Keratinocyte (primary cell): ENCODE measurements around the gene FTSJ3.

Source experiments
- EZH2 ChIP-seq: IDR thresholded peaks from one replicate; pipeline ENCODE4 v1.6.1; 2012; ENCODE audit warnings: inconsistent platforms, mild to moderate bottlenecking, low read length, moderate library complexity
- TF ChIP-seq, protein P1 (sequence below), 3 experiments: IDR thresholded peaks in 1 of 3; conservative IDR thresholded peaks in 1 of 3; optimal IDR thresholded peaks in 1 of 3; 2 replicates in 2 of 3; 3 replicates in 1 of 3; pipeline versions ENCODE3 to v1.5.1; 2011; ENCODE audit warnings: low read length in 3 of 3, mild to moderate bottlenecking in 3 of 3, moderate library complexity in 2 of 3, control low read depth in 1 of 3, inconsistent platforms in 1 of 3; ENCODE audit not compliant: insufficient read depth in 2 of 3; ENCODE audit errors: extremely low read depth in 1 of 3

DNA sequence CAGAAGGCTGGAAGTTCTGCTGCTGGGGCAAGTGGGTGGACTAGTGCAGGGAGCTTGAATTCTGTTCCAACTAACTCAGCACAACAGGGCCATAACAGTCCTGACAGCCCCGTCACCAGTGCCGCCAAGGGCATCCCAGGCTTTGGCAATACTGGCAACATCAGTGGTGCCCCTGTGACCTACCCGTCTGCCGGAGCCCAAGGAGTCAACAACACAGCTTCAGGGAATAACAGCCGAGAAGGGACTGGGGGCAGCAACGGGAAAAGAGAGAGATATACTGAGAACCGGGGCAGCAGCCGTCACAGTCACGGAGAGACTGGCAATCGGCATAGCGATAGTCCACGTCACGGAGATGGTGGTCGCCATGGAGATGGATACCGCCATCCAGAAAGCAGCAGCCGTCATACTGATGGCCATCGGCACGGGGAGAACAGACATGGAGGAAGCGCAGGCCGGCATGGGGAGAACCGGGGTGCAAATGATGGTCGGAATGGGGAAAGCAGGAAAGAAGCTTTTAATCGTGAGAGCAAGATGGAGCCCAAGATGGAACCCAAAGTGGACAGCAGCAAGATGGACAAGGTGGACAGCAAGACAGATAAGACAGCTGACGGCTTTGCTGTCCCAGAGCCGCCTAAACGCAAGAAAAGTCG is 9.6 kb downstream of the FTSJ3 start:
- TF ChIP-seq, protein P1, sequence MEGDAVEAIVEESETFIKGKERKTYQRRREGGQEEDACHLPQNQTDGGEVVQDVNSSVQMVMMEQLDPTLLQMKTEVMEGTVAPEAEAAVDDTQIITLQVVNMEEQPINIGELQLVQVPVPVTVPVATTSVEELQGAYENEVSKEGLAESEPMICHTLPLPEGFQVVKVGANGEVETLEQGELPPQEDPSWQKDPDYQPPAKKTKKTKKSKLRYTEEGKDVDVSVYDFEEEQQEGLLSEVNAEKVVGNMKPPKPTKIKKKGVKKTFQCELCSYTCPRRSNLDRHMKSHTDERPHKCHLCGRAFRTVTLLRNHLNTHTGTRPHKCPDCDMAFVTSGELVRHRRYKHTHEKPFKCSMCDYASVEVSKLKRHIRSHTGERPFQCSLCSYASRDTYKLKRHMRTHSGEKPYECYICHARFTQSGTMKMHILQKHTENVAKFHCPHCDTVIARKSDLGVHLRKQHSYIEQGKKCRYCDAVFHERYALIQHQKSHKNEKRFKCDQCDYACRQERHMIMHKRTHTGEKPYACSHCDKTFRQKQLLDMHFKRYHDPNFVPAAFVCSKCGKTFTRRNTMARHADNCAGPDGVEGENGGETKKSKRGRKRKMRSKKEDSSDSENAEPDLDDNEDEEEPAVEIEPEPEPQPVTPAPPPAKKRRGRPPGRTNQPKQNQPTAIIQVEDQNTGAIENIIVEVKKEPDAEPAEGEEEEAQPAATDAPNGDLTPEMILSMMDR (optimal IDR thresholded peaks at IDR 0.05 in 1 of 3, IDR thresholded peaks at IDR 0.05 in 1 of 3, conservative IDR thresholded peaks at IDR 0.05 in 1 of 3; ENCODE audit: extremely low read depth in 1 of 3, insufficient read depth in 2 of 3, low read length in 3 of 3) = no peak
- no peak for TF ChIP-seq EZH2
